Measurements from ENCODE around the gene ZBTB20.

Gene ZBTB20

DNA sequence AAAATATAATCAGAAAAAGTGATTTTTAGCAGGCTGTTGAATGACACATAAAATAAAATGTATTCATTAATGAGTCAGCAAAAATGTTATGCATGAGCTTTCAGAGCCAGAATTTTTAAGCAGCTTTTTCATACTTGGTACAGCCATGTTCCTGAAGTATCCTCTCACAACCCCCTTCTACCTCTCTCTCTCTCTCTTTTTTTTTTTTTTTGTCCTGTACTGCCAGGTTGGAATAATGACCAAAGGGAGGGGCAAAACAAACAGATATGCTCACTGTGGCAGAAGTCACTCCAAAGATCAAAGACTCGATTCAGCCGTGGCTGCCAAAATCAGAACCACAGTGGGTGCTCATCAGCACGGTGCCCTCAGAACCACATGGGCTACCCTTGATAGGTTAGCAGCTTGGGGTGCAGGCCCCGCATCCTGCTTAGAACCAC is 383.0 kb downstream of the ZBTB20 start:
- Histone ChIP-seq H3K79me2 (ENCODE audit: low read length) (no peaks in the 10 kb centered on the region), H3K9me3 (ENCODE audit: insufficient read depth, low read length) (no peaks in the 10 kb centered on the region), H4K20me1 (ENCODE audit: insufficient read depth, low read length) (no peaks in the 10 kb centered on the region), H3K4me1 (ENCODE audit: low read length) (peaks cover 5% of the 10 kb centered on the region), H2AFZ (ENCODE audit: low read depth, low read length) (no peak overlapping the region), H3K4me2 (ENCODE audit: low read length) (no peak overlapping the region), H3K9ac (ENCODE audit: low read length) (no peak overlapping the region), H3K4me3 (ENCODE audit: low read length) (no peak overlapping the region), H3K27me3 (ENCODE audit: low read depth, low read length) (no peaks in the 10 kb centered on the region), H3K36me3 (replicated peaks; ENCODE audit: low read depth, low read length) (no peaks in the 10 kb centered on the region), H3K27ac (ENCODE audit: low read length) (no peak overlapping the region)
- TF ChIP-seq CTCF (IDR thresholded peaks at IDR 0.05; ENCODE audit: low read depth, low read length) (no peak), EZH2phosphoT487 (IDR thresholded peaks at IDR 0.05; ENCODE audit: low read depth) (no peak)

DNA sequence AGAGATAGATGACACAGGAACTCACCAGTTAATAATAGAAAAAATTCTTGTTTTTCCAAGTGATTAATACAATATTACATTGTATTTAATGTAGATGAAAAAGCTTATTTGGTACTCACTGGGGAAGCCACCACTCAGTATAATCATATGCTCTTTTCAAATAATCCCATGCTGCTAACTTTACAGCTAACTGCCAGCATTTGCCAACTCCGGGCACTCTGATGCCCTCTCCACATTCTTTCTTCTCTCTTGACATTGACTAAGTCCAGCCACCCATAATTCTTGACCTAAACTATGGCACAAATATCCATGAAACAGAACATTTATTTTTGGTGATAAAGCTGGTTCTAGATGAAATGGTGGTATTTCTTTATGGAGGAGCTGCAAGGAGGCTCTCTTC is 384.9 kb downstream of the ZBTB20 start:
- Histone ChIP-seq H3K4me1 (ENCODE audit: low read length) (peaks cover 10% of the 10 kb centered on the region), H3K79me2 (ENCODE audit: low read length) (no peaks in the 10 kb centered on the region), H3K36me3 (replicated peaks; ENCODE audit: low read depth, low read length) (no peaks in the 10 kb centered on the region), H2AFZ (ENCODE audit: low read depth, low read length) (no peak overlapping the region), H3K27ac (ENCODE audit: low read length) (no peak overlapping the region), H3K9me3 (ENCODE audit: insufficient read depth, low read length) (no peaks in the 10 kb centered on the region), H3K4me2 (ENCODE audit: low read length) (no peak overlapping the region), H3K4me3 (ENCODE audit: low read length) (no peak overlapping the region), H3K9ac (ENCODE audit: low read length) (no peak overlapping the region), H4K20me1 (ENCODE audit: insufficient read depth, low read length) (no peaks in the 10 kb centered on the region), H3K27me3 (ENCODE audit: low read depth, low read length) (no peaks in the 10 kb centered on the region)
- TF ChIP-seq CTCF (IDR thresholded peaks at IDR 0.05; ENCODE audit: low read depth, low read length) (no peak), EZH2phosphoT487 (IDR thresholded peaks at IDR 0.05; ENCODE audit: low read depth) (no peak)

DNA sequence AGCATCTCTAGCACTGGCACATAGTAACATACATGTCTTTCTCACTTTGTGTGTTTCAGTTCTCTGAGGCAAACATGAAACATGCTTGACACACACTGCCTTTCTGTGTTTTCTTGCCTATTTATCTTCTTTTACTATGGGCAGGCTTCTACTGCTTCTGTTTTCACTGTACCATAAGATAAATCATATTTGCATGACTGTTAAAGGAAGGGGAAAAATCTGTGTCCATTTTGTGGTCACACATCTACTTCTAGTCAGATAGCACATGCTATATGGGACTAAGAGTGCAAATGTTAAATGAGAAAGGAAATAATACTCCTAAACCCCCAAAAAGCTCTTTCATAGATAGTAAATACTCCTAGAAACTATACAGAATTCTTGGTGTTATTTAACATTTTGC is 386.4 kb downstream of the ZBTB20 start:
- peaks cover 24% of the 10 kb centered on the region for H3K4me1 ChIP-seq (ENCODE audit: low read length)
- H3K4me3 ChIP-seq (ENCODE audit: low read length): no peak overlapping the region
- no peaks in the 10 kb centered on the region for H4K20me1 ChIP-seq (ENCODE audit: insufficient read depth, low read length)
- H3K9me3 ChIP-seq (ENCODE audit: insufficient read depth, low read length): no peaks in the 10 kb centered on the region
- H3K4me2 ChIP-seq (ENCODE audit: low read length): no peak overlapping the region
- H3K9ac ChIP-seq (ENCODE audit: low read length): no peak overlapping the region
- H3K27me3 ChIP-seq (ENCODE audit: low read depth, low read length): no peaks in the 10 kb centered on the region
- TF ChIP-seq CTCF (IDR thresholded peaks at IDR 0.05; ENCODE audit: low read depth, low read length) (no peak), EZH2phosphoT487 (IDR thresholded peaks at IDR 0.05; ENCODE audit: low read depth) (no peak)
- no peaks in the 10 kb centered on the region for H3K36me3 ChIP-seq (replicated peaks; ENCODE audit: low read depth, low read length)
- no peak overlapping the region for H3K27ac ChIP-seq (ENCODE audit: low read length)
- no peak overlapping the region for H2AFZ ChIP-seq (ENCODE audit: low read depth, low read length)
- H3K79me2 ChIP-seq (ENCODE audit: low read length): no peaks in the 10 kb centered on the region

DNA sequence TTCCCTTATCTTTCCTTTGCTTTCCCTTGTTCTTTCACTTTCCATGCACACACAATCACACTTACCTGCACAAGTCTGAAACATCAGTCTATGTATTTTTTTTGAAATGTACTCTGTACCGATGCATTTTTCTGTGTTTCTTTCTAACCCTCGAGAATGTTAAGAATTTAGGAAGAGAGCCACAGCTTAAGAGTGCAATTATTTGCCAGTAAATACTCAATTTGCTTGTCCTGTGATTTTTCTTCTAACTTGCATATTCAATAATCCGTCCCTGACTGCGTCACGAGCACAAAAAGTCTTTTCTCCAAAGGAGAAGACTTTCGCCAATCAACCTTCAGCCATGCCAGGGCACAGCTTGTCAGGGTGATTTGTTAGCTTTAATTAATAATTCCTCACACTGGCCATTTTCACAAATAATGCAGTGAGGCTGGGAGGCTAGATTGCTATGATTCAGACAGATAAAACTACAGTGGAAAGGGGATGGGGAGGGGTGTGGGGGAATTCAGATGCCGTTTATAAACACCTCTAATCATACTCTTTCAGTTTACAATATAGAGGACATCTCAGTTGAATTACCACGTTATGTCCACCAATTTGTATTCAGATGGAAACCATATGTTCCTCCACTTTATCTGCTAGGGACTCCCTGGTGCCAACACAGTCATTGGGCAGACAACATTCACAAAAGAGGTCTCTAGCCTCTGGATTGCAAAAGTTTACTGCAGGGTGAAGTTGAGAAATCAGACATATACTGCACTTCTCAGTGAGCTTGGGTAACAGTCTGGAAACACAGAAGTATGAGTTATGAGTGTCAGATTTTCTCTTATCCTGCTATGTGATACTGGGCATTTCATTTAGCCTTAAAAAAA is 388.0 kb downstream of the ZBTB20 start:
- Histone ChIP-seq H3K27ac (ENCODE audit: low read length) (no peak overlapping the region), H4K20me1 (ENCODE audit: insufficient read depth, low read length) (no peaks in the 10 kb centered on the region), H3K36me3 (replicated peaks; ENCODE audit: low read depth, low read length) (no peaks in the 10 kb centered on the region), H3K27me3 (ENCODE audit: low read depth, low read length) (no peaks in the 10 kb centered on the region), H3K9ac (ENCODE audit: low read length) (no peak overlapping the region), H3K79me2 (ENCODE audit: low read length) (no peaks in the 10 kb centered on the region), H3K9me3 (ENCODE audit: insufficient read depth, low read length) (no peaks in the 10 kb centered on the region), H3K4me1 (ENCODE audit: low read length) (peaks cover 27% of the 10 kb centered on the region), H3K4me3 (ENCODE audit: low read length) (no peak overlapping the region), H3K4me2 (ENCODE audit: low read length) (no peak overlapping the region), H2AFZ (ENCODE audit: low read depth, low read length) (no peak overlapping the region)
- TF ChIP-seq CTCF (IDR thresholded peaks at IDR 0.05; ENCODE audit: low read depth, low read length) (no peak), EZH2phosphoT487 (IDR thresholded peaks at IDR 0.05; ENCODE audit: low read depth) (no peak)

All from OCI-LY3 (cell line).